Limb (tissue), 2 donors: Measurements from ENCODE around the gene INO80.

Source experiments
- DNase-seq, 2 donors: peaks; one replicate each; pipeline ENCODE4 v3.0.0-alpha.2; 2016; ENCODE audit errors: extremely low spot score in 2 of 2

Gene INO80

DNA sequence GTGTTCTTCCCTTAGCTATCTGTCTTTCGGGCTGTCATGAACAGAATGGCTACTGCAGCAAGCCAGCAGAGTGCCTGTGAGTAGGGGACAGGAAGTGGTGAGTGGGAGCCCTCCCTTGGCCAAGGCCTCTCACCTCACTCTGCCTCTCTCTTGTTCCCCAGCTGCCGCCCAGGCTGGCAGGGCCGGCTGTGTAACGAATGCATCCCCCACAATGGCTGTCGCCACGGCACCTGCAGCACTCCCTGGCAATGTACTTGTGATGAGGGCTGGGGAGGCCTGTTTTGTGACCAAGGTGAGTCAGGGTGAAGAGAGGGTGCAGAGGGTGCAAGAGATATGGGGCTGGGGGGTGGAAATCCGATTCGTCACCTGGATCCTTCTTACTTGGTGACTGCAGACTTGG lies 183.9 kb downstream of the INO80 start:
- DNase-seq, result no peak

- DNase-seq, result no peak
Observed at GRCh38 chr15:40931300-40932142, 184.6 kb downstream of the INO80 start.

DNA sequence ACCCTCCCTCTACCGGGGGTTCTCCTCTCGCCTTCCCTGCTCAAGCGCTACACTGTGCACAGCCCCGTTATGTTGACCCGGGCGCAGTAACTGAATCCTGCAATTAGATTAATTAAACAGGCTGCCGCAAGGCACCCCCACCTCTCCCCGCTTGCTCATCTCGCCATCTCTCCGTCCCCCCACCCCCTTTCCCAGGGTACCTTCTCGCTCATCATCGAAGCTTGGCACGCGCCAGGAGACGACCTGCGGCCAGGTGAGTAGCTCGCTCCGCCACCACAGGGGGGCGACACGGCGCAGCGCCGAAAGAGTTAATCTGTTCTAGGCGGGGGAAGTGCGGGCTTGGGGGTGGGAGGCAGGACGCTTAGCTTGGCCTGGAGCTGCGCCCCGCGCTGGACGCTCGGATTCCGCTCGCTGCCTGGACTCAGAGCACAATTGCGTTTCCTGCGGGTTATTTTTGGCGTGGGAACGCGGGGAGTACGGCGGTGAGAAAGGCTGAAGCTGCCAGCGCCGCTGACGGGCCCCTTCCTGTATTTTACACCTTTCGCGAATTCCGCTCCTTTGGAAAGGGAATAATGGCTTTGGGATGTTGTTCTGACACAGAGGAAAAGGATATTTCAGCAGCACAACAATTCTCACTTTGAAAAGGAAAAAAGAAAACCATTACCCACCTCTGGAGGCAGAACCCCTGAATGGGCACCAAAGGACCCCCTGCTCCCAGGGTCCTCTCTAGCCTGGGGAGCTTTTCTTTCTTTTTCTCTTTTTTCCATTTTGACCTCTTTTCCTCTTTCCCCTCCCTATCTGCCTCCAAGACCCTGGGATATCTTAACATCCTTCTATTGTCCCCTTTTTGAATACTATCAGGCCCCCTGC lies 185.4 kb downstream of the INO80 start:
- peak in 1 of 2 donors; percentile 80 for DNase-seq

GRCh38 chr15:40929660-40930429 lies 186.2 kb downstream of the INO80 start:
- peak; percentile 27 to 71 for DNase-seq
